K562 (cell line): Measurements from ENCODE around the gene FARSA. TPM values are rescaled to one million over a fixed set of nuclear protein-coding genes. Genes with fewer than 3 reads are reported as not detected.

Source experiments
- BCLAF1 ChIP-seq, 2 experiments: fragments of 450-650 bp in 1 of 2; IDR thresholded peaks; 2 replicates each; pipeline ENCODE4 v1.6.1; 2011 to 2017; ENCODE audit warnings: low read depth in 2 of 2, antibody characterized with exemption in 1 of 2, borderline replicate concordance in 1 of 2, low read length in 1 of 2, mild to moderate bottlenecking in 1 of 2, mixed read lengths in 1 of 2; ENCODE audit not compliant: control insufficient read depth in 1 of 2
- CEBPZ ChIP-seq: fragments of 150-350 bp; IDR thresholded peaks from 2 replicates; pipeline ENCODE4 v1.6.1; 2014; ENCODE audit warnings: low read depth, mild to moderate bottlenecking, low read length, borderline replicate concordance
- COPS2 ChIP-seq: fragments of 450-650 bp; conservative IDR thresholded peaks from 2 replicates; pipeline ENCODE4 v1.6.1; 2016; ENCODE audit warnings: mild to moderate bottlenecking, moderate library complexity
- CREB1 ChIP-seq, 2 experiments: sonication (generic) in 1 of 2; formaldehyde crosslinking in 1 of 2; IDR thresholded peaks; 2 replicates each; pipeline versions ENCODE4 v1.6.1 to v1.8.0; 2012 to 2022; ENCODE audit warnings: inconsistent platforms in 1 of 2, mild to moderate bottlenecking in 1 of 2, missing genetic modification reagents in 1 of 2, moderate library complexity in 1 of 2
- CTCFL ChIP-seq: IDR thresholded peaks from 2 replicates; pipeline ENCODE4 v1.6.1; 2011; ENCODE audit warnings: borderline replicate concordance, low read depth, mild to moderate bottlenecking, moderate library complexity, low read length; ENCODE audit not compliant: insufficient read depth, poor library complexity, severe bottlenecking
- DEAF1 ChIP-seq: fragments of 450-650 bp; formaldehyde crosslinking; IDR thresholded peaks from 2 replicates; pipeline ENCODE4 v1.4.0; 2020; ENCODE audit warnings: mild to moderate bottlenecking, moderate library complexity
- HSF4 ChIP-seq: fragments of 250-450 bp; sonication (Bioruptor Pico); IDR thresholded peaks from 2 replicates; pipeline ENCODE4 v2.1.2; 2022; ENCODE audit warnings: mild to moderate bottlenecking, moderate library complexity, borderline replicate concordance
- MLX ChIP-seq, 2 experiments: fragments of 450-650 bp in 1 of 2; sonication (generic) in 1 of 2; formaldehyde crosslinking; conservative IDR thresholded peaks; 2 replicates each; pipeline versions ENCODE4 v1.4.0 to v1.8.1; 2020 to 2022; ENCODE audit warnings: mild to moderate bottlenecking in 1 of 2, missing genetic modification reagents in 1 of 2
- NFE2 ChIP-seq: IDR thresholded peaks from 2 replicates; pipeline ENCODE4 v1.6.1; 2014; ENCODE audit warnings: antibody characterized with exemption, low read depth
- POLR2A ChIP-seq: fragments of 450-650 bp; conservative IDR thresholded peaks from 2 replicates; pipeline ENCODE4 v1.6.1; 2016
- PRPF4 ChIP-seq: fragments of 200-400 bp; formaldehyde crosslinking; IDR thresholded peaks from one replicate; pipeline ENCODE4 v1.6.1; 2017; ENCODE audit warnings: low read length, low read depth, mild to moderate bottlenecking; ENCODE audit not compliant: insufficient read depth, poor library complexity, severe bottlenecking
- RBFOX2 ChIP-seq: fragments of 200-400 bp; formaldehyde crosslinking; IDR thresholded peaks from 2 replicates; pipeline ENCODE4 v1.6.1; 2017; ENCODE audit warnings: low read depth, mild to moderate bottlenecking, low read length, moderate library complexity
- SMAD3 ChIP-seq: fragments of 450-650 bp; formaldehyde crosslinking; conservative IDR thresholded peaks from 2 replicates; pipeline ENCODE4 v1.4.0; 2020; ENCODE audit warnings: mild to moderate bottlenecking
- SNIP1 ChIP-seq: fragments of 450-650 bp; IDR thresholded peaks from 2 replicates; pipeline ENCODE4 v1.7.1; 2017; ENCODE audit warnings: low read depth, mild to moderate bottlenecking
- ZNF24 ChIP-seq: fragments of 450-650 bp; IDR thresholded peaks from 2 replicates; pipeline ENCODE4 v1.6.1; 2016
- polyA plus RNA-seq, 8 experiments: library from polyadenylated mRNA; depleted of rRNA in 4 of 8; stranded (reverse) in 5 of 8; unstranded in 3 of 8; fragments of >200 nt; fragmentation: Nextera tagmentation in 2 of 8; fragmentation: Illumina TruSeq in 1 of 8; extraction: Ambion mirVana in 2 of 8; extraction: Trizol in 1 of 8; gene quantifications; 2 replicates each; pipeline versions ENCODE4 v1.2.1 to v1.2.3, GENCODE V29; 2011 to 2014; ENCODE audit warnings: inconsistent platforms in 1 of 8, missing spikeins in 1 of 8
- total RNA-seq, 7 experiments: library from RNA; depleted of rRNA in 6 of 7; stranded (reverse); fragments of >200 nt in 6 of 7; fragmentation: Illumina TruSeq in 2 of 7; extraction: Trizol in 2 of 7; gene quantifications; 2 replicates each; pipeline versions ENCODE4 v1.2.1 to v1.2.3, GENCODE V29; 2011 to 2021; ENCODE audit warnings: low replicate concordance in 1 of 7

Gene FARSA
- total and polyA plus RNA-seq, 9 of the 15 experiments (the other 6 are each of a cell fraction or from before 2014, with no cell fraction given) = 25.2 to 237 (median 89.6) TPM

GRCh38 chr19:12933287-12934072 lies at the start of gene FARSA (continued):
- TF ChIP-seq CREB1 (IDR thresholded peaks at IDR 0.05) (0 out of 2 replicates have a peak, but pooled peaks have one; percentile 10), CREB1 (CRISPR knock-in tag; IDR thresholded peaks at IDR 0.05) (peak; percentile 62), ZNF24 (no peak), NFE2 (no peak), SMAD3 (CRISPR knock-in tag) (no peak), PRPF4 (peak; percentile 53), DEAF1 (CRISPR knock-in tag) (no peak), CEBPZ (no peak), CTCFL (no peak), RBFOX2 (peak; percentile 99), HSF4 (CRISPR knock-in tag) (no peak), COPS2 (no peak), POLR2A (peak; percentile 96), BCLAF1 (IDR thresholded peaks at IDR 0.05; ENCODE audit: borderline replicate concordance in 1 of 2, control insufficient read depth in 1 of 2, low read depth in 2 of 2, low read length in 1 of 2) (no peak), SNIP1 (no peak), MLX (CRISPR knock-in tag; conservative IDR thresholded peaks at IDR 0.05) (peak in 1 of 2 experiments; percentile 29; a peak in 1 of 4 replicates)
